ENCODE results near the gene IL9R. TPM values are rescaled to one million over a fixed set of nuclear protein-coding genes. Genes with fewer than 3 reads are reported as not detected.

IL9R gene
- total RNA-seq, 1 experiment from 2014 or later: 1.4 TPM

- TF ChIP-seq CTCF (IDR thresholded peaks at IDR 0.05 in 2 of 3, conservative IDR thresholded peaks at IDR 0.05 in 1 of 3; ENCODE audit: borderline replicate concordance in 1 of 3, insufficient read depth in 1 of 3, low read depth in 2 of 3, low read length in 2 of 3) (no peak), SIN3A (IDR thresholded peaks at IDR 0.05; ENCODE audit: low read depth) (no peak), SP1 (IDR thresholded peaks at IDR 0.05; ENCODE audit: low read depth) (no peak), RAD21 (IDR thresholded peaks at IDR 0.05; ENCODE audit: low read depth) (no peak), POLR2AphosphoS5 (IDR thresholded peaks at IDR 0.05; ENCODE audit: low read depth, low read length) (no peak), ZFX (IDR thresholded peaks at IDR 0.05) (no peak)
Observed at GRCh38 chrX:155953055-155953454, 44.4 kb upstream of the IL9R start (continued).

GRCh38 chrX:155954793-155955192 is 42.7 kb upstream of the IL9R start:
- ChIA-PET CTCF (no interaction called here), POLR2A (no interaction called here), RAD21 (ENCODE audit: low non-redundant PET in 1 of 2, low total read pairs in 2 of 2, uncharacterized antibody in 2 of 2, unreplicated experiment in 2 of 2) (no interaction called here)
- no peak for ATAC-seq
- H3K4me2 ChIP-seq (ENCODE audit: low read length): no peak overlapping the region
- no peaks in the 10 kb centered on the region for H3K4me1 ChIP-seq (ENCODE audit: control insufficient read depth in 1 of 2, insufficient read depth in 2 of 2, low read length in 2 of 2)
- no peak overlapping the region for H3K27ac ChIP-seq (ENCODE audit: low read depth, low read length)
- no peak for TF ChIP-seq EZH2phosphoT487 (IDR thresholded peaks at IDR 0.05; ENCODE audit: borderline replicate concordance)
- no peak for TF ChIP-seq YY1 (IDR thresholded peaks at IDR 0.05; ENCODE audit: extremely low read depth, insufficient replicate concordance, low read depth, low read length)
- no peak for TF ChIP-seq ZNF274 (IDR thresholded peaks at IDR 0.05; ENCODE audit: low read depth, low read length)
- no peak for TF ChIP-seq EZH2 (IDR thresholded peaks at IDR 0.05)
- TF ChIP-seq CTCF (IDR thresholded peaks at IDR 0.05 in 2 of 3, conservative IDR thresholded peaks at IDR 0.05 in 1 of 3; ENCODE audit: borderline replicate concordance in 1 of 3, insufficient read depth in 1 of 3, low read depth in 2 of 3, low read length in 2 of 3): no peak
- no peak for TF ChIP-seq SP1 (IDR thresholded peaks at IDR 0.05; ENCODE audit: low read depth)
- TF ChIP-seq RAD21 (IDR thresholded peaks at IDR 0.05; ENCODE audit: low read depth): no peak
- no peak for TF ChIP-seq REST (IDR thresholded peaks at IDR 0.05; ENCODE audit: low read depth)
- no peak for TF ChIP-seq ZFX (IDR thresholded peaks at IDR 0.05)
- no peak for TF ChIP-seq TCF7L2 (IDR thresholded peaks at IDR 0.05; ENCODE audit: borderline replicate concordance, extremely low read depth, insufficient read depth, insufficient read length)
- TF ChIP-seq CBX3 (IDR thresholded peaks at IDR 0.05; ENCODE audit: low read depth): no peak
- no peak for TF ChIP-seq MAX (IDR thresholded peaks at IDR 0.05)
- no peak for TF ChIP-seq ATF3 (IDR thresholded peaks at IDR 0.05)
- TF ChIP-seq SRF (IDR thresholded peaks at IDR 0.05; ENCODE audit: low read depth): no peak
- no peak for TF ChIP-seq POLR2AphosphoS5 (IDR thresholded peaks at IDR 0.05; ENCODE audit: low read depth, low read length)
- TF ChIP-seq SIN3A (IDR thresholded peaks at IDR 0.05; ENCODE audit: low read depth): no peak
- H2AFZ ChIP-seq (ENCODE audit: low read depth, low read length, poor library complexity, severe bottlenecking): no peak overlapping the region
- H4K20me1 ChIP-seq (ENCODE audit: insufficient read depth): no peaks in the 10 kb centered on the region
- H3K4me3 ChIP-seq (replicated peaks in 1 of 2; ENCODE audit: low read depth in 1 of 2, low read length in 2 of 2): no peak overlapping the region
- no peaks in the 10 kb centered on the region for H3K9me2 ChIP-seq (ENCODE audit: insufficient read depth)
- DNase-seq (ENCODE audit: low read depth, low spot score): no peak
- H3K79me2 ChIP-seq (ENCODE audit: insufficient read depth, low read length): no peaks in the 10 kb centered on the region
- H3K27me3 ChIP-seq (ENCODE audit: insufficient read depth, low read length): no peaks in the 10 kb centered on the region
- no peaks in the 10 kb centered on the region for H3K36me3 ChIP-seq (ENCODE audit: control insufficient read depth in 1 of 2, insufficient read depth in 2 of 2, low read length in 2 of 2)
- no TSS peak for BruUV-seq (replicated peaks)
- no peak overlapping the region for H3K9ac ChIP-seq (ENCODE audit: low read length)
- no peaks in the 10 kb centered on the region for H3K9me3 ChIP-seq (ENCODE audit: control insufficient read depth in 1 of 2, insufficient read depth in 1 of 2, low read depth in 1 of 2, low read length in 2 of 2)
- intact Hi-C loops (cut with micrococcal nuclease): no loop called here

Measured in HCT116 (cell line).